SK-N-SH treated with all-trans-retinoic acid at 6 μM for 48 hours (cell line): ENCODE results near the gene TNKS2.

ENCODE experiments used
- GLIS3 ChIP-seq: fragments of 250-450 bp; sonication (Bioruptor Pico); IDR thresholded peaks from 2 replicates; pipeline ENCODE4 v1.5.0; 2020; ENCODE audit warnings: mild to moderate bottlenecking, moderate library complexity
- RARB ChIP-seq: fragments of 250-450 bp; sonication (Bioruptor Pico); IDR thresholded peaks from 2 replicates; pipeline ENCODE4 v1.8.0; 2021; ENCODE audit warnings: mild to moderate bottlenecking, moderate library complexity
- TOX ChIP-seq: fragments of 250-450 bp; sonication (Bioruptor Pico); IDR thresholded peaks from 2 replicates; pipeline ENCODE4 v1.8.0; 2021; ENCODE audit warnings: mild to moderate bottlenecking, moderate library complexity, borderline replicate concordance
- ZFP30 ChIP-seq: fragments of 450-650 bp; formaldehyde crosslinking; IDR thresholded peaks from 2 replicates; pipeline ENCODE4 v1.5.0; 2022; ENCODE audit warnings: mild to moderate bottlenecking, moderate library complexity
- TF ChIP-seq, protein P1 (sequence below): fragments of 250-450 bp; sonication (Bioruptor Pico); IDR thresholded peaks from 2 replicates; pipeline ENCODE4 v1.5.1; 2021; ENCODE audit warnings: mild to moderate bottlenecking, moderate library complexity

DNA sequence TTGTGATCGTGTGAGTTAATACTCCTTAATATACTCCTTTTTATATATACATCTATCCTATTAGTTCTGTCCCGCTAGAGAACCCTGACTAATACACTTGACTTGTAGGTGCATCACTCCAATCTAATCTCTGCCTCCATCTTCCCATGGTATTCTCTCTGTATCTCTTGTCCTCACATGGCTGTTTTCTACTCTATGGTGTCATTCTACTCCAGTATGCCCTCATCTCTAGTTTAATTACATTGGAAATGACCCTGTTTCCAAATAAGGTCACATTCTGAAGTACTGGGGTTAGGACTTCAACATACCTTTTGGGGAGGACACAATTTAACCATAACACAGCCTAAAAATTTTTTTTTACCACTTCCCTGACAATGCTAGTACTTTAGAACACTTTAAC is 25.8 kb upstream of the TNKS2 start:
- no peak for TF ChIP-seq RARB (CRISPR knock-in tag)
- TF ChIP-seq GLIS3 (CRISPR knock-in tag): no peak
- TF ChIP-seq, protein P1, sequence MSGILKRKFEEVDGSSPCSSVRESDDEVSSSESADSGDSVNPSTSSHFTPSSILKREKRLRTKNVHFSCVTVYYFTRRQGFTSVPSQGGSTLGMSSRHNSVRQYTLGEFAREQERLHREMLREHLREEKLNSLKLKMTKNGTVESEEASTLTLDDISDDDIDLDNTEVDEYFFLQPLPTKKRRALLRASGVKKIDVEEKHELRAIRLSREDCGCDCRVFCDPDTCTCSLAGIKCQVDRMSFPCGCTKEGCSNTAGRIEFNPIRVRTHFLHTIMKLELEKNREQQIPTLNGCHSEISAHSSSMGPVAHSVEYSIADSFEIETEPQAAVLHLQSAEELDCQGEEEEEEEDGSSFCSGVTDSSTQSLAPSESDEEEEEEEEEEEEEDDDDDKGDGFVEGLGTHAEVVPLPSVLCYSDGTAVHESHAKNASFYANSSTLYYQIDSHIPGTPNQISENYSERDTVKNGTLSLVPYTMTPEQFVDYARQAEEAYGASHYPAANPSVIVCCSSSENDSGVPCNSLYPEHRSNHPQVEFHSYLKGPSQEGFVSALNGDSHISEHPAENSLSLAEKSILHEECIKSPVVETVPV (CRISPR knock-in tag): no peak
- no peak for TF ChIP-seq ZFP30 (CRISPR knock-in tag)
- TF ChIP-seq TOX (CRISPR knock-in tag): no peak
